Measurements from ENCODE around the gene SYNJ2. TPM values are rescaled to one million over a fixed set of nuclear protein-coding genes. Genes with fewer than 3 reads are reported as not detected.
A peak's percentile ranks its signal among the peaks of the same experiment; 100 is the strongest.

Gene SYNJ2
- polyA plus RNA-seq, 2 donors, result 5.7 to 8.1 TPM

DNA sequence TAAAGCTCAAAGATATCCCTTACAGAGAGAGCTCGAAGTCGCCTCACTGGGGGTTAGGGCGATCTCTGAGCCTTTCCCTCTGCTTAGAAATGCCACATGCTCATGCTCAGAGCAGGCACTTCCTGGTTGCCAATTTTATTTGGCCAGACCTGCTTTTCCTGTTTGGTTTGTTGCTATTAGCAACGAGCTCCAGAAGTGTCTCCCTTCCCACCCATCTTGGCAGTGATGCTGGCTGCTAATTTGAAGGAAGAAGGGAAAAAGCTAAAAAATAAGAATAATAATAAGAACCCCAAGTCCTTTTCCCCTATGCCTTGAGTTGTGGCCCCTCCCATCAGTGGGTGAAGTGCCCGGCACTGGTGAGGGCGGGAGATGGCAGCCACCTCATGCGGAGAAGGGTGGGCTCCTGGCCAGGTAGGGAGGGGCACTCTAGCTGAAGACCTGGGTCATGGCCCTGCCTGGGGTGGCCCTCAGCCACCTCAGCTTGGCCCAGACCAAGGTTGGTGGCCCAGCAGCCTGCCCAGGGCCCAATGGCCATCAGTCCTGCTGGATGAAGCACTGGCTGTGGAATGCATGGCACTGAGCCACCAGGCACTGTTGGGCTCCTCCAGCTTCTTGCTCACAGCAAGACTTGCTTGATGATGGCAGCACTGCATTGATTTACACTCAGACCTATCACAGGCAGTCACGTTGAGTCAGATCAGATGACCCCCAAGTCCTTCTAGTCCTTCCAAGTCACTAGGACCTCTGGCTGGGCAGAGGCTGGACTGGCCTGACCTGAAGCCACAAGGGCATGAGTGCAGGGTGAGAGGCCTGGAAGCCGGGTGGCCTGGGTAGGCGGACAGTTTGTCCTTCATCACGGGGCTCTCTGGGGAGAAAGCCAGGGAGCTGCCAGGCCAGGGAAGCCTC, 79.0 kb downstream of the SYNJ2 start:
- H3K27ac ChIP-seq (ENCODE audit: low read depth in 2 of 2, low read length in 1 of 2), result peak overlapping the region; percentile 66 to 92
- H3K4me3 ChIP-seq (ENCODE audit: low read depth in 1 of 2, low read length in 2 of 2), result no peak overlapping the region
- WGBS, 2 donors, result 35 to 46% methylated on average over 11 of the region's 11 CpGs

DNA sequence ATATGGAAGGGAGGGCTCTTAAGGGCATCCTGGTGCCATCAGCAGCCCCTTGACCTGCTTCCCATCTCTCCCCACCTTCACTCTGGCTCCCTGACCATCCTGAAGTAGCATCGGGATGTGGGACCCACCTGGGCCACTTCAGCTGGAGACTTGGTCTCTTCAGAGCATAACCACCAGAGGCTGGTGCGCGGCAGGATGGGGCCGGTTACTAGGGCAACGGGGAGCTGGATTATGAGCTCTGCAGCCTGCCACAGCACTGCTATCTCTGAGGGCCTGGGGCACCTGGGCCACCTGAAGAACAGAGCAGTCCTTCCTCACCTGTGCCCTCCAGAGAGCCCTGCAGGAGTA, 79.7 kb downstream of the SYNJ2 start:
- Histone ChIP-seq H3K9me3 (ENCODE audit: control insufficient read depth in 2 of 2, insufficient read depth in 1 of 2, low read depth in 1 of 2, low read length in 1 of 2) (no peaks in the 10 kb centered on the region), H3K27me3 (ENCODE audit: control insufficient read depth in 1 of 2, insufficient read depth in 2 of 2, low read length in 2 of 2) (no peaks in the 10 kb centered on the region), H3K4me1 (ENCODE audit: control insufficient read depth in 2 of 2, insufficient read depth in 2 of 2, low read length in 1 of 2) (peaks cover 8 to 23% of the 10 kb centered on the region in 2 donors), H3K27ac (ENCODE audit: low read depth in 2 of 2, low read length in 1 of 2) (peak overlapping the region in 1 of 2 donors; percentile 78), H3K4me3 (ENCODE audit: low read depth in 1 of 2, low read length in 2 of 2) (no peak overlapping the region), H3K36me3 (ENCODE audit: control insufficient read depth in 2 of 2, insufficient read depth in 2 of 2, low read length in 1 of 2) (peaks cover 0 to 26% of the 10 kb centered on the region in 2 donors)
- 82 to 92% methylated on average over 5 of the region's 5 CpGs for WGBS, 2 donors

More for the DNA sequence above, 79.0 kb downstream of the SYNJ2 start:
- Histone ChIP-seq H3K9me3 (ENCODE audit: control insufficient read depth in 2 of 2, insufficient read depth in 1 of 2, low read depth in 1 of 2, low read length in 1 of 2) (no peaks in the 10 kb centered on the region), H3K36me3 (ENCODE audit: control insufficient read depth in 2 of 2, insufficient read depth in 2 of 2, low read length in 1 of 2) (peaks cover 0 to 27% of the 10 kb centered on the region in 2 donors), H3K27me3 (ENCODE audit: control insufficient read depth in 1 of 2, insufficient read depth in 2 of 2, low read length in 2 of 2) (no peaks in the 10 kb centered on the region), H3K4me1 (ENCODE audit: control insufficient read depth in 2 of 2, insufficient read depth in 2 of 2, low read length in 1 of 2) (peaks cover 8 to 23% of the 10 kb centered on the region in 2 donors)

DNA sequence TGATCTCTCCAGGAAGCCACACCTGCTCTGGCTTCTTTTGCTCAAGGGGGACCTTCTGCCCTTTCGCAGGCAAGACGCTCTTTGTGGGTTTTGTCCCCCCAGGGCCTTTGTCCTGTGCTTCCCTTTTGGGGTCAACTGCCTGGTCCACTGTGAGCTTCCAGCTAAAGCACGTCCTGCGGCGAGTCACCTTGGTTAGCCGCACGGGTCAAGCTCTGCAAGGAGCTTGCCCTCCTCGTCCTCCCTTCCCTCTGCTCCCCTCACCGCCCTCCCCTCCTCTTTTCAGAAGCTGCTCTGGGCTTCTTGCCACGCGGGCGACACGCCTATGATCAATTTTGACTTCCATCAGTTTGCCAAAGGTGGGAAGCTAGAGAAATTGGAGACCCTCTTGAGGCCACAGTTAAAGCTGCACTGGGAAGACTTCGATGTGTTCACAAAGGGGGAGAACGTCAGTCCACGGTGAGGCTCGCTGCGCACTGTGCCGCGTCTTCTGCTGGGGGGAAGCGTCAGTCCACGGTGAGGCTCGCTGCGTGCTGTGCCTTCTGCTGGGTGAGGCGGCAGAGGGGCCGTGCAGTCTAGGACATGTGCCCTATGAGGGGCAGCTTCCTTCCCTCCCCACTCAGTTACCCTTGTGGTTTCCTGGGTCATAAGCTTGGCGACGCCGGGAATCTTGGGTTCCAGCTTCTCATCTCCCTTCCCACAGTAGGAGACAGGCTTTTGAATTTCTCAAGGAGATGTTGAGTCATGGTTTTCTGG, 80.2 kb downstream of the SYNJ2 start:
- no peaks in the 10 kb centered on the region for H3K27me3 ChIP-seq (ENCODE audit: control insufficient read depth in 1 of 2, insufficient read depth in 2 of 2, low read length in 2 of 2)
- H3K4me3 ChIP-seq (ENCODE audit: low read depth in 1 of 2, low read length in 2 of 2), result no peak overlapping the region
- peaks cover 8 to 23% of the 10 kb centered on the region in 2 donors for H3K4me1 ChIP-seq (ENCODE audit: control insufficient read depth in 2 of 2, insufficient read depth in 2 of 2, low read length in 1 of 2)
- 94 to 97% methylated on average over 28 to 29 of the region's 29 CpGs for WGBS, 2 donors
- H3K27ac ChIP-seq (ENCODE audit: low read depth in 2 of 2, low read length in 1 of 2), result no peak overlapping the region
- H3K36me3 ChIP-seq (ENCODE audit: control insufficient read depth in 2 of 2, insufficient read depth in 2 of 2, low read length in 1 of 2), result peaks cover 0 to 27% of the 10 kb centered on the region in 2 donors
- no peaks in the 10 kb centered on the region for H3K9me3 ChIP-seq (ENCODE audit: control insufficient read depth in 2 of 2, insufficient read depth in 1 of 2, low read depth in 1 of 2, low read length in 1 of 2)

DNA sequence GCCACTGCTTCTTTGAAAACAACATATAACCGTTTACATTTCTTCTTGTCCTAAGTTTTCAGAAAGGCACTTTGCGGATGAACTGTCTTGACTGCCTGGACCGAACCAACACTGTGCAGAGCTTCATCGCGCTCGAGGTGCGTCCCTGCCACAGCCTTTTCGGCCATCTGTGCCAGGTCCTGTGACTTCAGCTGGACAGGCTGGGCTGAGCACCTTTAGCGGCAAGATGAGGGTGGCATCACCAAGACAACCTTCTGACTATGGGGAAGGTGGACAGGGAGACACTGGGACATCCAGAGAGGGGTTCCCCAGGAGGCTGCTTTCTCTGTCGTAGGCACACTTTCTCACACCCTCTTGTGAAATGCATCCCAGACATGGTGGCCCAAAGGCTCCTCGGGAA, 82.1 kb downstream of the SYNJ2 start:
- Histone ChIP-seq H3K4me1 (ENCODE audit: control insufficient read depth in 2 of 2, insufficient read depth in 2 of 2, low read length in 1 of 2) (peaks cover 8 to 27% of the 10 kb centered on the region in 2 donors), H3K4me3 (ENCODE audit: low read depth in 1 of 2, low read length in 2 of 2) (no peak overlapping the region), H3K27me3 (ENCODE audit: control insufficient read depth in 1 of 2, insufficient read depth in 2 of 2, low read length in 2 of 2) (no peaks in the 10 kb centered on the region), H3K27ac (ENCODE audit: low read depth in 2 of 2, low read length in 1 of 2) (no peak overlapping the region), H3K36me3 (ENCODE audit: control insufficient read depth in 2 of 2, insufficient read depth in 2 of 2, low read length in 1 of 2) (peaks cover 0 to 27% of the 10 kb centered on the region in 2 donors), H3K9me3 (ENCODE audit: control insufficient read depth in 2 of 2, insufficient read depth in 1 of 2, low read depth in 1 of 2, low read length in 1 of 2) (no peaks in the 10 kb centered on the region)
- 97 to 98% methylated on average over 11 of the region's 11 CpGs for WGBS, 2 donors

DNA sequence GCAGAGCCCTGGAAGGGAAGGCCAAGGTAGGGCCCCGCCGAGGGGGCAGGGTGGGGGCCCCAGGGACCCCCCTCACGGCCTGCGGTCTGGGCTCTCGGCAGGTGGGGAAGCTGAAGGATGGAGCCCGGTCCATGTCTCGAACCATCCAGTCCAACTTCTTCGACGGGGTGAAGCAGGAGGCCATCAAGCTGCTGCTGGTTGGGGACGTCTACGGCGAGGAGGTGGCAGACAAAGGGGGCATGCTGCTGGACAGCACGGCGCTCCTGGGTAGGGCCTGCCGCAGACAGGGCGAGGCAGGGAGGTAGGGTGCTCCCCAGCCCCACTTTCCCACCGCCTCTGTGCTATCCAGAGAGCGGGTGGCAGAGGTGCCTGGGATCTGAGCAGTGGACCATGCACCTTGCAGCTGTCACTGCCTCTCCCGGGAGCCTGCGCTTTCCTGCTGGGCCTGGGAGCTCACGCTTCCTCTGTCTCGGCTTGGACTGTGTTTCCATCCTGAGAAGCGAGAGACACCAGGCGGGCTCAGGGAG, 83.1 kb downstream of the SYNJ2 start:
- Histone ChIP-seq H3K4me3 (ENCODE audit: low read depth in 1 of 2, low read length in 2 of 2) (no peak overlapping the region), H3K9me3 (ENCODE audit: control insufficient read depth in 2 of 2, insufficient read depth in 1 of 2, low read depth in 1 of 2, low read length in 1 of 2) (no peaks in the 10 kb centered on the region), H3K27ac (ENCODE audit: low read depth in 2 of 2, low read length in 1 of 2) (no peak overlapping the region), H3K36me3 (ENCODE audit: control insufficient read depth in 2 of 2, insufficient read depth in 2 of 2, low read length in 1 of 2) (peaks cover 0 to 27% of the 10 kb centered on the region in 2 donors), H3K4me1 (ENCODE audit: control insufficient read depth in 2 of 2, insufficient read depth in 2 of 2, low read length in 1 of 2) (peaks cover 8 to 30% of the 10 kb centered on the region in 2 donors), H3K27me3 (ENCODE audit: control insufficient read depth in 1 of 2, insufficient read depth in 2 of 2, low read length in 2 of 2) (no peaks in the 10 kb centered on the region)
- 92 to 95% methylated on average over 24 of the region's 24 CpGs for WGBS, 2 donors

DNA sequence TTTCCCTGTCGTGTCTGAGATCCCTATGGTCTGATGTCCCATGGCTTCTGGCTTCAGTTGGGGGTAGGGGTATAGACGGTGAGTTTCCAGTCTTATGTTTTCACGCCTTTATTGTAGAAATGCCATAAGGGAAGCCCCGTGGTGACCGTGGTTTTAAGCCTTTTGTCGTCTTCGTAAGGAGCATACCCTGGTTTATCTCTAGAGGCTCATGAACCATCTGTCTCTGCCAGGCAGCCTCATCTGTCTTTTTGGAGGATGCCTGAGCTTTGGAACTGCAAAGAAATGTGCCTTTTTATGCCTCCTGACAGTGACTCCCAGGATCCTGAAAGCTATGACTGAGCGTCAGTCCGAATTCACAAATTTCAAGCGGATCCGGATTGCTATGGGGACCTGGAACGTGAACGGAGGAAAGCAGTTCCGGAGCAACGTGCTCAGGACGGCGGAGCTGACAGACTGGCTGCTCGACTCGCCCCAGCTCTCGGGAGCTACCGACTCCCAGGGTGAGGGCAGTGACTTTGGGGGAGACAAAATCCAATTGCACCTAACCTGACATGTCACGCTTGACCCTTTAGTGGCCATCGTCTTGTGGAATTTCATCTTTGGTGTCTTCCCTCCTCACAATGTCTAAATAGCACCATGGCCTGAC, 84.6 kb downstream of the SYNJ2 start:
- Histone ChIP-seq H3K4me3 (ENCODE audit: low read depth in 1 of 2, low read length in 2 of 2) (no peak overlapping the region), H3K9me3 (ENCODE audit: control insufficient read depth in 2 of 2, insufficient read depth in 1 of 2, low read depth in 1 of 2, low read length in 1 of 2) (no peaks in the 10 kb centered on the region), H3K27ac (ENCODE audit: low read depth in 2 of 2, low read length in 1 of 2) (no peak overlapping the region), H3K4me1 (ENCODE audit: control insufficient read depth in 2 of 2, insufficient read depth in 2 of 2, low read length in 1 of 2) (peaks cover 0 to 23% of the 10 kb centered on the region in 2 donors), H3K27me3 (ENCODE audit: control insufficient read depth in 1 of 2, insufficient read depth in 2 of 2, low read length in 2 of 2) (no peaks in the 10 kb centered on the region), H3K36me3 (ENCODE audit: control insufficient read depth in 2 of 2, insufficient read depth in 2 of 2, low read length in 1 of 2) (peaks cover 0 to 34% of the 10 kb centered on the region in 2 donors)
- WGBS, 2 donors, result 93 to 95% methylated on average over 23 of the region's 23 CpGs

DNA sequence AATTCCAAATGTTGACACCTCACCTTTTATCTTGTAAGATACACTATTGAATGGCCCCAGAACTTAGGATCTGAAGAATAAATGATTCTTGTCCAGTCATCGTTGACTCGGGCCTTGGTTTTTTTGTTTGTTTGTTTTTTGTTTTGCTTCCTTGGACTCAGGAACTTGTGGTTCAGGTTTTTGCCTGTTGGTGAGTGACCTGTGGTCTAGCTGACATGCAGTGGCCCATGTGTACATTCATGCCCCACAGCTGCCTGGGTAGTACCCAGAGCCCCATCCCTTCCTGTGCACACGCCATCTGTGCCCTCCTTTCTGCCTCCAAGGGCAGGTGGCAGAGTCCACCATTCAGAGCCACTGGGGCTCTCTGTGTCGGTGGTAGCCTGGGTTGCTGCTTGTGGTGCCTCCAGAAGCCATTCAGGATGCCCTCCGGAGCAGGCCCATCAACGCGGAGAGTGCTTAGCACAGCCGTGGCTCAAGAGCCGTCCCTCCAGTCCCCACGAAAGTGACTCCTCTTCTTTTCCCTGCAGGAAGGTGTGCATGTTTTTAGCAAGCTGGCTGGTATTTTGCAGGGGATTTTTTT, 85.9 kb downstream of the SYNJ2 start:
- 84 to 94% methylated on average over 10 of the region's 10 CpGs for WGBS, 2 donors
- Histone ChIP-seq H3K4me3 (ENCODE audit: low read depth in 1 of 2, low read length in 2 of 2) (no peak overlapping the region), H3K36me3 (ENCODE audit: control insufficient read depth in 2 of 2, insufficient read depth in 2 of 2, low read length in 1 of 2) (peaks cover 0 to 33% of the 10 kb centered on the region in 2 donors), H3K27me3 (ENCODE audit: control insufficient read depth in 1 of 2, insufficient read depth in 2 of 2, low read length in 2 of 2) (no peaks in the 10 kb centered on the region), H3K27ac (ENCODE audit: low read depth in 2 of 2, low read length in 1 of 2) (peak overlapping the region in 1 of 2 donors; percentile 38), H3K4me1 (ENCODE audit: control insufficient read depth in 2 of 2, insufficient read depth in 2 of 2, low read length in 1 of 2) (peaks cover 0 to 17% of the 10 kb centered on the region in 2 donors), H3K9me3 (ENCODE audit: control insufficient read depth in 2 of 2, insufficient read depth in 1 of 2, low read depth in 1 of 2, low read length in 1 of 2) (no peaks in the 10 kb centered on the region)

DNA sequence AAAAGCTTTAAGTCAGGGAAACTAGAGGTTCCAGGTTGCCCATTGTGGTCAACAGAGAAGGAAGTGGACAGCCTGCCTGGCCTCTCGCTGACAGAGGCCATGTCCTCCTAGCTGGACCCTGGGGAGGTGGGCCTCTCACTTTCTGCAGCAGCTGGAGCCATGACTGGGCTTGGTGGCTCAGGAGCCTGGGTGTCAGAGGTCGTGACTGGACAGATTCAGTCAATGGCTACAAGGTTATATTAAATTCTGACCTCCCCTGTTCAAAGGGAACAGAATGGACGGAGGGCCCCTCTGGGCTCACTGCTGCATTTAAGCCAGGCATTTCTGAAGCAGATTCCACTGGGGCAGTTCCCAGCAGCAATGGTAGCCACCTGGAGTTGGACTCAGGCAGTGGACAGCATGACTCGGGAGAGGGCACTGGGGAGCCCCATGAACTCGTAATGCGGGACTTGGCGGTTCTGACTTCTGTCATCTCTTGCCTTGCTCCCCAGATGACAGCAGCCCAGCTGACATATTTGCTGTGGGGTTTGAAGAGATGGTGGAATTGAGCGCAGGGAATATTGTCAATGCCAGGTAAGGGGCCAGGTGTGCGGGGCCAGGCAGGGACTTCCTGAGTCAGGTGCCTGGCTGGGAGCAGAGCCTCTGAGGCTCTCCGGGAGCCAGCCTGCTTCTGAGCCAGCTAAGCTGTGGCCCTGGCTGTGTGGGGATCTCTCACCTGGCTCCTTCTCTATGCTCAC, 86.7 kb downstream of the SYNJ2 start:
- Histone ChIP-seq H3K27ac (ENCODE audit: low read depth in 2 of 2, low read length in 1 of 2) (peak overlapping the region; percentile 85 to 87), H3K4me1 (ENCODE audit: control insufficient read depth in 2 of 2, insufficient read depth in 2 of 2, low read length in 1 of 2) (peaks cover 0 to 17% of the 10 kb centered on the region in 2 donors), H3K36me3 (ENCODE audit: control insufficient read depth in 2 of 2, insufficient read depth in 2 of 2, low read length in 1 of 2) (peaks cover 0 to 33% of the 10 kb centered on the region in 2 donors), H3K9me3 (ENCODE audit: control insufficient read depth in 2 of 2, insufficient read depth in 1 of 2, low read depth in 1 of 2, low read length in 1 of 2) (no peaks in the 10 kb centered on the region), H3K4me3 (ENCODE audit: low read depth in 1 of 2, low read length in 2 of 2) (no peak overlapping the region), H3K27me3 (ENCODE audit: control insufficient read depth in 1 of 2, insufficient read depth in 2 of 2, low read length in 2 of 2) (no peaks in the 10 kb centered on the region)
- WGBS, 2 donors, result 67 to 72% methylated on average over 10 of the region's 10 CpGs
